ENCODE data around the gene RNF145.

- TF ChIP-seq CTCF (IDR thresholded peaks at IDR 0.05; ENCODE audit: low read length) (no peak), EZH2 (optimal IDR thresholded peaks at IDR 0.05; ENCODE audit: low read depth, low read length) (no peak), EZH2phosphoT487 (IDR thresholded peaks at IDR 0.05; ENCODE audit: low read length) (no peak)
Observed at GRCh38 chr5:159149085-159149484, 60.3 kb downstream of the RNF145 start.

Data from MM.1S (cell line).